Non-pigmented ciliary epithelial cell (primary cell): Measurements from ENCODE around the gene GLT6D1.
"Not testable (repeated sequence)": the region's sequence is repeated elsewhere in the genome, so short reads cannot be mapped to it uniquely, and the experiment has no call there.

Experiments used
- DNase-seq: peaks from one replicate; pipeline ENCODE4 v3.0.0-alpha.2; 2010; ENCODE audit warnings: low read depth

GLT6D1 gene

GRCh38 chr9:135664801-135665794, 25.8 kb upstream of the GLT6D1 start:
- no peak for DNase-seq

- DNase-seq: no peak
These were observed 24.9 kb upstream of the GLT6D1 start for GRCh38 chr9:135664266-135664665.

GRCh38 chr9:135663857-135664256, 24.5 kb upstream of the GLT6D1 start:
- no peak for DNase-seq

- DNase-seq: no peak
These were observed 24.1 kb upstream of the GLT6D1 start for GRCh38 chr9:135663451-135663770.

GRCh38 chr9:135662758-135663450, 23.6 kb upstream of the GLT6D1 start, which contains the start of gene LCN9:
TSS of gene LCN9 (plus strand) at chr9:135663309. CDS start at chr9:135663322, 13 bp downstream.
- DNase-seq: no peak

- no peak for DNase-seq
These were observed 22.6 kb upstream of the GLT6D1 start for GRCh38 chr9:135661816-135662560.

- DNase-seq: no peak
These were observed 21.1 kb upstream of the GLT6D1 start for GRCh38 chr9:135660407-135660806.

- DNase-seq: no peak
These were observed 19.9 kb upstream of the GLT6D1 start for GRCh38 chr9:135659252-135659651.

- no peak for DNase-seq
These were observed 18.1 kb upstream of the GLT6D1 start for GRCh38 chr9:135657416-135657815.

GRCh38 chr9:135655317-135655716, 16.0 kb upstream of the GLT6D1 start:
- DNase-seq: no peak

- DNase-seq: no peak
These were observed 11.1 kb upstream of the GLT6D1 start for GRCh38 chr9:135650408-135650807.

GRCh38 chr9:135649508-135649907, 10.2 kb upstream of the GLT6D1 start:
- DNase-seq: no peak

GRCh38 chr9:135648494-135649410, 9.4 kb upstream of the GLT6D1 start:
- DNase-seq: no peak

GRCh38 chr9:135647884-135648283, 8.5 kb upstream of the GLT6D1 start:
- DNase-seq: no peak

GRCh38 chr9:135644631-135645218, 5.4 kb upstream of the GLT6D1 start:
- DNase-seq: no peak

GRCh38 chr9:135641745-135642144, 2.4 kb upstream of the GLT6D1 start:
- DNase-seq: peak; percentile 9

- DNase-seq: no peak
These were observed 1.7 kb upstream of the GLT6D1 start for GRCh38 chr9:135641047-135641446.

- not testable (repeated sequence) for DNase-seq
These were observed 2.3 kb downstream of the GLT6D1 start for GRCh38 chr9:135636930-135637530.

GRCh38 chr9:135632841-135633240, 6.5 kb downstream of the GLT6D1 start:
- no peak for DNase-seq

- DNase-seq: no peak
These were observed 15.1 kb downstream of the GLT6D1 start for GRCh38 chr9:135624282-135624681.
